GM23338 (cell line): ENCODE data around the gene ARHGEF40. TPM values are rescaled to one million over a fixed set of nuclear protein-coding genes. Genes with fewer than 3 reads are reported as not detected.

ENCODE experiments used
- ATAC-seq: fragments of 200-7000 bp; cut with Tn5 transposase; 3 replicates; pipeline ENCODE4 v1.9.1; 2020
- DNase-seq: peaks from one replicate; pipeline ENCODE4 v3.0.0-alpha.2; 2015; ENCODE audit warnings: low spot score
- H2AFZ ChIP-seq: fragments of 200-600 bp; sonication (generic); 2 replicates; pipeline ENCODE4 v1.8.0; 2016; ENCODE audit warnings: antibody characterized with exemption, mild to moderate bottlenecking, moderate library complexity
- H3F3A ChIP-seq: fragments of 200-600 bp; sonication (generic); replicated peaks from 2 replicates; pipeline ENCODE4 v1.8.0; 2017; ENCODE audit warnings: antibody characterized with exemption, mixed run types, low read depth
- H3K27ac ChIP-seq: fragments of 200-600 bp; sonication (generic); 2 replicates; pipeline ENCODE4 v1.6.1; 2016; ENCODE audit warnings: low read depth
- H3K27me3 ChIP-seq: fragments of 200-600 bp; sonication (generic); 2 replicates; pipeline ENCODE4 v1.8.0; 2016; ENCODE audit warnings: mild to moderate bottlenecking, mixed run types, moderate library complexity; ENCODE audit not compliant: insufficient read depth
- H3K36me3 ChIP-seq: fragments of 200-600 bp; sonication (generic); 2 replicates; pipeline ENCODE4 v1.8.0; 2016; ENCODE audit warnings: mild to moderate bottlenecking; ENCODE audit not compliant: insufficient read depth
- H3K4me1 ChIP-seq: fragments of 200-600 bp; sonication (generic); 2 replicates; pipeline ENCODE4 v1.8.0; 2016; ENCODE audit warnings: mild to moderate bottlenecking, moderate library complexity; ENCODE audit not compliant: insufficient read depth
- H3K4me2 ChIP-seq: fragments of 200-600 bp; sonication (generic); 2 replicates; pipeline ENCODE4 v1.7.1; 2017; ENCODE audit warnings: mixed run types
- H3K4me3 ChIP-seq: fragments of 200-600 bp; sonication (generic); 2 replicates; pipeline ENCODE4 v1.6.1; 2016; ENCODE audit warnings: mixed run types
- H3K79me2 ChIP-seq: fragments of 200-600 bp; sonication (generic); replicated peaks from 2 replicates; pipeline ENCODE4 v1.8.0; 2017; ENCODE audit warnings: mild to moderate bottlenecking; ENCODE audit not compliant: insufficient read depth
- H3K9me2 ChIP-seq: fragments of 200-600 bp; sonication (generic); 2 replicates; pipeline ENCODE4 v1.8.0; 2017; ENCODE audit not compliant: insufficient read depth
- H4K20me1 ChIP-seq: fragments of 200-600 bp; sonication (generic); replicated peaks from 2 replicates; pipeline ENCODE4 v1.8.0; 2017; ENCODE audit warnings: mild to moderate bottlenecking; ENCODE audit not compliant: insufficient read depth
- H3K27ac Mint-ChIP-seq: 2 replicates; pipeline ENCODE4 v1.8.0; 2020; ENCODE audit warnings: inconsistent platforms, mild to moderate bottlenecking, moderate library complexity, mixed read lengths
- H3K27me3 Mint-ChIP-seq: 3 replicates; pipeline ENCODE4 v1.8.0; 2022; ENCODE audit warnings: low read depth, mild to moderate bottlenecking, moderate library complexity, mixed read lengths, inconsistent platforms; ENCODE audit not compliant: insufficient read depth, poor library complexity
- H3K36me3 Mint-ChIP-seq: 3 replicates; pipeline ENCODE4 v1.8.0; 2021; ENCODE audit warnings: low read depth, mild to moderate bottlenecking, inconsistent platforms, moderate library complexity, mixed read lengths
- H3K4me1 Mint-ChIP-seq: 3 replicates; pipeline ENCODE4 v1.8.0; 2020; ENCODE audit warnings: mild to moderate bottlenecking, inconsistent platforms, mixed read lengths
- H3K4me3 Mint-ChIP-seq: 3 replicates; pipeline ENCODE4 v1.8.0; 2021; ENCODE audit warnings: moderate library complexity, mild to moderate bottlenecking, inconsistent platforms, mixed read lengths
- H3K9me3 Mint-ChIP-seq: 3 replicates; pipeline ENCODE4 v1.8.0; 2020; ENCODE audit warnings: moderate library complexity, mild to moderate bottlenecking, inconsistent platforms, mixed read lengths
- CREB1 ChIP-seq: fragments of 250-450 bp; sonication (Bioruptor Pico); IDR thresholded peaks from 2 replicates; pipeline ENCODE4 v1.5.0; 2020; ENCODE audit warnings: low read depth, mild to moderate bottlenecking, moderate library complexity
- ETS1 ChIP-seq: IDR thresholded peaks from 2 replicates; pipeline ENCODE4 v1.6.1; 2016; ENCODE audit warnings: antibody characterized with exemption
- EZH2 ChIP-seq: fragments of 200-600 bp; sonication (generic); IDR thresholded peaks from one replicate; pipeline ENCODE4 v1.8.0; 2017; ENCODE audit warnings: antibody characterized with exemption, mild to moderate bottlenecking, low read depth; ENCODE audit not compliant: unreplicated experiment
- EZH2phosphoT487 ChIP-seq: fragments of 200-600 bp; sonication (generic); IDR thresholded peaks from one replicate; pipeline ENCODE4 v1.8.1; 2018; ENCODE audit warnings: antibody characterized with exemption; ENCODE audit not compliant: unreplicated experiment
- NANOG ChIP-seq: IDR thresholded peaks from 2 replicates; pipeline ENCODE4 v1.6.1; 2016; ENCODE audit warnings: antibody characterized with exemption, borderline replicate concordance
- ZNF462 ChIP-seq: fragments of 250-450 bp; sonication (Bioruptor Pico); IDR thresholded peaks from 2 replicates; pipeline ENCODE4 v1.5.0; 2020; ENCODE audit warnings: mild to moderate bottlenecking, moderate library complexity
- polyA plus RNA-seq: library from polyadenylated mRNA; unstranded; fragments of >200 nt; fragmentation: Nextera tagmentation; extraction: Ambion mirVana; gene quantifications from 2 replicates; pipeline ENCODE4 v1.2.1, GENCODE V29; 2016
- total RNA-seq: library from RNA; depleted of rRNA; stranded (reverse); fragments of >200 nt; shearing (Covaris generic); gene quantifications from 2 replicates; pipeline ENCODE4 v1.2.3, GENCODE V29; 2014

ARHGEF40 gene
- total and polyA plus RNA-seq, 2 experiments from 2014 or later = 17.7 to 44.6 TPM

- TF ChIP-seq ZNF462 (CRISPR knock-in tag) (no peak), NANOG (no peak)
These were observed 11.2 kb upstream of the ARHGEF40 start (continued) for GRCh38 chr14:21058903-21059302.

GRCh38 chr14:21059842-21060613 is 10.1 kb upstream of the ARHGEF40 start:
- no peaks in the 10 kb centered on the region for H3K79me2 ChIP-seq
- peaks cover 13% of the 10 kb centered on the region; the same call in 2 of the 3 replicates for H3K4me1 Mint-ChIP-seq
- H3K27me3 ChIP-seq = no peaks in the 10 kb centered on the region
- H3K27ac ChIP-seq = no peak overlapping the region
- H3K9me3 Mint-ChIP-seq = no peaks in the 10 kb centered on the region
- peaks cover 5% of the 10 kb centered on the region for H3K27me3 Mint-ChIP-seq
- no peaks in the 10 kb centered on the region for H3F3A ChIP-seq
- H3K9me2 ChIP-seq = no peaks in the 10 kb centered on the region
- no peaks in the 10 kb centered on the region for H3K36me3 Mint-ChIP-seq
- ATAC-seq (no peak), DNase-seq (no peak)
- no peaks in the 10 kb centered on the region for H3K36me3 ChIP-seq
- peaks cover 6% of the 10 kb centered on the region; the same call in 1 of the 2 replicates for H3K4me1 ChIP-seq
- TF ChIP-seq EZH2phosphoT487 (no peak), ZNF462 (CRISPR knock-in tag) (no peak), EZH2 (no peak), ETS1 (no peak), CREB1 (CRISPR knock-in tag) (no peak)
- no peaks in the 10 kb centered on the region for H4K20me1 ChIP-seq
- no peak overlapping the region for H2AFZ ChIP-seq
- no peak overlapping the region for H3K4me3 Mint-ChIP-seq
- H3K4me3 ChIP-seq = no peak overlapping the region
- H3K27ac Mint-ChIP-seq = no peak overlapping the region
- no peak overlapping the region for H3K4me2 ChIP-seq
